Activated T-cell treated with anti-CD3 and anti-CD28 coated beads for 48 hours (primary cell): ENCODE data around the gene MGAT5.

Experiments used
- DNase-seq: peaks from one replicate; pipeline ENCODE4 v3.0.0-alpha.2; 2020; ENCODE audit warnings: low read depth

Gene MGAT5

GRCh38 chr2:134368009-134368817, 114.3 kb downstream of the MGAT5 start:
- no peak for DNase-seq

- no peak for DNase-seq
These were observed 115.5 kb downstream of the MGAT5 start for GRCh38 chr2:134369220-134369902.

- no peak for DNase-seq
These were observed 117.0 kb downstream of the MGAT5 start for GRCh38 chr2:134370655-134371445.

- DNase-seq: no peak
These were observed 118.3 kb downstream of the MGAT5 start for GRCh38 chr2:134372141-134372540.

GRCh38 chr2:134372611-134373131, 118.8 kb downstream of the MGAT5 start:
- DNase-seq: no peak

GRCh38 chr2:134375935-134376334, 122.1 kb downstream of the MGAT5 start:
- no peak for DNase-seq

- no peak for DNase-seq
These were observed 123.9 kb downstream of the MGAT5 start for GRCh38 chr2:134377730-134378129.

- no peak for DNase-seq
These were observed 125.4 kb downstream of the MGAT5 start for GRCh38 chr2:134379293-134379692.

GRCh38 chr2:134379722-134380121, 125.8 kb downstream of the MGAT5 start:
- no peak for DNase-seq

GRCh38 chr2:134381141-134381540, 127.3 kb downstream of the MGAT5 start:
- no peak for DNase-seq

- no peak for DNase-seq
These were observed 130.3 kb downstream of the MGAT5 start for GRCh38 chr2:134384131-134384530.

GRCh38 chr2:134385195-134385594, 131.3 kb downstream of the MGAT5 start:
- DNase-seq: no peak

- DNase-seq: no peak
These were observed 132.4 kb downstream of the MGAT5 start for GRCh38 chr2:134386310-134386709.

GRCh38 chr2:134389381-134389780, 135.5 kb downstream of the MGAT5 start:
- no peak for DNase-seq

- no peak for DNase-seq
These were observed 137.9 kb downstream of the MGAT5 start for GRCh38 chr2:134391751-134392160.

- no peak for DNase-seq
These were observed 138.7 kb downstream of the MGAT5 start for GRCh38 chr2:134392442-134393074.

GRCh38 chr2:134393075-134393461, 139.2 kb downstream of the MGAT5 start:
- no peak for DNase-seq

- no peak for DNase-seq
These were observed 141.9 kb downstream of the MGAT5 start for GRCh38 chr2:134395779-134396178.

GRCh38 chr2:134396493-134396892, 142.6 kb downstream of the MGAT5 start:
- no peak for DNase-seq

- DNase-seq: no peak
These were observed 143.4 kb downstream of the MGAT5 start for GRCh38 chr2:134397146-134397896.

- no peak for DNase-seq
These were observed 144.4 kb downstream of the MGAT5 start for GRCh38 chr2:134398300-134398699.
